Hair follicular keratinocyte (primary cell): ENCODE results near the gene ZWILCH. TPM values are rescaled to one million over a fixed set of nuclear protein-coding genes. Genes with fewer than 3 reads are reported as not detected.

Experiments used
- total RNA-seq: library from RNA; depleted of rRNA; stranded (reverse); fragments of >200 nt; gene quantifications from 2 replicates; pipeline ENCODE4 v1.2.3, GENCODE V29; 2015

The ZWILCH gene
- total RNA-seq = 10.3 and 27.0 TPM in 2 replicates

GRCh38 chr15:66504563-66505429 is at the start of gene ZWILCH, which contains the start of gene RPL4:
Gene ZWILCH, plus strand, starts transcription at chr15:66505326. Its CDS starts 13 bp downstream, at chr15:66505339.
Gene RPL4, minus strand, starts transcription at chr15:66504855. Its CDS starts 65 bp downstream, at chr15:66504790.

GRCh38 chr15:66497502-66498455 is 7.3 kb upstream of the ZWILCH start, which contains the start of gene SNAPC5:
Gene SNAPC5, minus strand, starts transcription at chr15:66497762. Its CDS starts 31 bp downstream, at chr15:66497731.

GRCh38 chr15:66565741-66566144 is 60.6 kb downstream of the ZWILCH start, which contains the start of gene LCTL:
Gene LCTL, minus strand, starts transcription at chr15:66565998. Its CDS starts 633 bp downstream, at chr15:66565365.

Other genes starting within 250 kb of the ZWILCH start
- 8.0 and 26.2 TPM in 2 replicates for gene DIS3L, start 211.8 kb upstream of the ZWILCH start, total RNA-seq
- 5.8 and 13.3 TPM in 2 replicates for gene TIPIN, start 148.6 kb upstream of the ZWILCH start, total RNA-seq
- gene MAP2K1, start 118.4 kb upstream of the ZWILCH start, total RNA-seq = 58.9 and 70.3 TPM in 2 replicates
- gene SNAPC5, start 7.6 kb upstream of the ZWILCH start, total RNA-seq = 14.8 and 23.0 TPM in 2 replicates
- 5,458 and 7,422 TPM in 2 replicates for gene RPL4, start 471 bp upstream of the ZWILCH start, total RNA-seq
- gene LCTL, start 60.7 kb downstream of the ZWILCH start, total RNA-seq = not detected in 2 replicates
- 0.04 TPM in 1 of 2 replicates, not detected in the other for gene SMAD6, start 196.9 kb downstream of the ZWILCH start, total RNA-seq